NCI-H1436 treated with DMSO at 0.1 percent for 48 hours (cell line): Measurements from ENCODE around the gene ELAVL2.

Experiments used
- DNase-seq: peaks from one replicate; lab custom pipeline; 2025; lab: John Stamatoyannopoulos, UW

Gene ELAVL2

DNA sequence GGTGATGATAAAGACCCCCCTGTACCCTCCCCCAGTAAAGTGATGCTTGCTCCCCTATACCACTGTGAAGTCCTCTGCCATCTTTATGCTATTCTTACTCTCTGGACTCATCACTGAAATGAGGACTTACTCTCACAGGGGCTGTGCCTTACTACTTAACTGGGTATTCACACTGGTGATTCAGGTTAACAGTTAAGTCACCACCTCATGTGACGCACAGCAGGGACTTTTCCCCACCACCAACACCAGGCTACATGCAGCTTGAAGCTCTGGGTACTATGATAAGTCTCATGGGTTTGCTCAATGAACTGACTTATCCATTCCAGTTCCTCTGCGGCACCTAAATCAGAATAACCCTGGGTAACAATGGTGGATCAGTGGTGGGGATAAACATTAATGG lies 163.7 kb downstream of the ELAVL2 start:
- no peak for DNase-seq

DNA sequence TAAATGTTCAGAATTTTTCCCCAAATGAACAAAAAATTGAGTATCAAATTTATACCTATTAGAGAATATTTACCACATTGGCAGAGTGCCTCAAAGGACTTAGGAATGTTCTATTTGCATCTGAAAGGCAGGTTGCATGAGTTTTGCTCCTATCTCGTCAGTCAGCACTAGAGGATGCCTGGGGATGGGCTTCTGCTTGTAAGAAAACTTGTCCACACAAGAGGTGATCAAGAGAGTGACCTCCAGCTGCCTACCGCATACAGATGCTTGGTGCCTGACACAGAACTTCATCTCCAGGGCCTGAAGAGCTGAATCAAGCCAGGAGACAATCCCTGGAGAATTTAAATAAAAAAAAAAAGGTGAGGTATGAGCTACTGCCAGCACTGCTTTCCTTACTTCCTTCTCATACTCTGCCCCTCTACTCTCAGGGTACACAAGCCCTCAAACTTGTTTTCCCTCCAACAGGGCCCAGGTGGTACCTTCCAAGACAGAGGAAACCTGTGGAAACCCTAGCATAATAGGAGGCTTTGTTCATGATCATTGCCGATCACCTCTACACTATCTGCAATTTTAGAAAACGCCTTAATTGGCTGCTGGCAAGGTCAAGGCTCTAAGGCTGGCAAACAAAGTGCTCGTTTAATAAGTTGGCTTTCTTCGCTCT lies 166.6 kb downstream of the ELAVL2 start:
- DNase-seq, result no peak

- no peak for DNase-seq
Measured at GRCh38 chr9:23658376-23659258, 167.4 kb downstream of the ELAVL2 start.

DNA sequence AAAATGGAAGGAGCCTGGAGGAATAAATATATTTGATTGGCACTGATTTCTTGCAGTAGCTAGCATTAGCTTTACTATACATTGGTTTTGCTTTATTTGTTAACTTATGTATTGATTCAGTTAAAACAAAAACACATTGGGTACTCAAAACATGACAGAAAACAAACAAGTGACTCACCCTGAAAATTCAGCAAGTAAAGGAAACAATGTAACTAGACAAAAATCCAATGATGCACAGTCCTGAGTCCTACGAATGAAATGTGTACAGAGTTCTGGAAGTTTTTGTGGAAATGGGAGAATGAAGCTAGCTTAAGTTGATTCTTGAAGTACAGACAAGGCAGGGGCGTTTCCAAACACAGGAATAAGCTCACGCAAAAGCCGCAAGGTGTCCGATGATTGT lies 175.0 kb downstream of the ELAVL2 start:
- no peak for DNase-seq

DNA sequence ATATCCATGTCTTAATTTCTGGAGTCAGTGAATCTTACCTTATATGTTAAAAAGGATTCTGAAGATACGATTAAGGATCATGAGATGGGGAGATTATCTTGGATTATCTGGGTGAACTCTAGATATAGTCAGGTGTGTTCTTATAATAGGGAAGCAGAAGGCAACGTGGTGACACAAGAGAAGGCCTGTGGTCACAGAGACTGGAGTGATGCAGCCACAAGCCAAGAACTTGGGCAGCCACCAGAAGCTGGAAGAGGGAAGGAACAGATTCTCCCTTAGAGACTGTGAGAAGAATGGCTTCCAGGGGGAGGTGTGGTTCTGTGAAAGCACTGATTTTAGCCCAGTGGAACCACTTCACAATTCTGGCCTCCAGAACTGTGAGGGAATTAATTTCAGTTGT lies 177.4 kb downstream of the ELAVL2 start:
- no peak for DNase-seq

DNA sequence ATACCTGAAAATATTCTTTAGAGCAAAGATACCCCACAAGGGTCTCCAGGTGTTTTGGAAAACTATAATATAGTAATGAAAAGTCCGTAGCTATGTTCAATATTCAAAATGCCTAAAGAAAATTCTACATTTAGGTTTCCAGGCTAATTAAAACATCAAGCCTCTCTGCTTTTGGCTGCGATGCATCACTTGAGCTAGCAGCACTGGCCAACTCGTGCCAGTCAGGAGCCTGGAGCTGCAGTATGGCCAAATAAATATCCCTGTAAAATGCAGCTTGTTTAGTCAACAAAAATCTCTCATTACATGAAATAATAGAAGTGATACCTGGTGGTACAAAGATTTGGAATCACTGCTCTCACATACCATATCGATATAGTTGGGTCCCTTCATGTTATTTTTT lies 181.1 kb downstream of the ELAVL2 start:
- DNase-seq, result no peak

GRCh38 chr9:23644326-23644725 lies 181.7 kb downstream of the ELAVL2 start:
- DNase-seq, result no peak

DNA sequence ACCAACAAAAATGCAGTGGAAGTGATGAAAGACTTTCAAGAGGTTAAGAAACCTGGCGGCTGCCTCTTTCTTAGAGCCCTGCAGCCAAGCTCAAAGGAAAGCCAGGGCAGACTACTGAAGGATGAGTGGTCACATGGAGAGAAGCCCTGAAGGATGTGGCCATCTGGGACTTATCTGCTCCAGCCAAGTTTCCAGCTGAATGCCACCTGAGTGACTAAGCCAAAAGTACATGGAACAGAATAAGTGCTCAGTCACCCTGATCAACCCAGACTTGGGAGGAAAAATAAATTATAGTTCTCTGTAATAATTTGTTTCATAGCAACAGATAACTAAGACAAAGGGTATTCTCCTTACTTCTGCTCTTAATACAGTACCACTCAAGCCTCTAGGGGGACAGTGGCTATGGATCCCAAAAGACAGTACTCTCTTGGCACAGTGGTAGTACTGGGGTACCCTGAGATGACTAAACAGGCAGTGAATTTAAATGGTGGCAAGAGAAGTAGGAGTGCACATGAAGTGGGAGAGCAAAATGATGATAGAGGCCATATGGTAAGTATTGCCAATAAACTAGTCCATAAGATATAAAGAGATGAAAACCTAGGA lies 182.3 kb downstream of the ELAVL2 start:
- DNase-seq, result no peak
